HG03354 (cell line): ENCODE measurements around the gene RNF41.

ENCODE experiments used
- ATAC-seq: cut with Tn5 transposase; IDR thresholded peaks from one replicate; pipeline ENCODE4 v1.9.1; 2021; ENCODE audit warnings: mild to moderate bottlenecking; ENCODE audit not compliant: unreplicated experiment, poor library complexity, severe bottlenecking

RNF41 gene

DNA sequence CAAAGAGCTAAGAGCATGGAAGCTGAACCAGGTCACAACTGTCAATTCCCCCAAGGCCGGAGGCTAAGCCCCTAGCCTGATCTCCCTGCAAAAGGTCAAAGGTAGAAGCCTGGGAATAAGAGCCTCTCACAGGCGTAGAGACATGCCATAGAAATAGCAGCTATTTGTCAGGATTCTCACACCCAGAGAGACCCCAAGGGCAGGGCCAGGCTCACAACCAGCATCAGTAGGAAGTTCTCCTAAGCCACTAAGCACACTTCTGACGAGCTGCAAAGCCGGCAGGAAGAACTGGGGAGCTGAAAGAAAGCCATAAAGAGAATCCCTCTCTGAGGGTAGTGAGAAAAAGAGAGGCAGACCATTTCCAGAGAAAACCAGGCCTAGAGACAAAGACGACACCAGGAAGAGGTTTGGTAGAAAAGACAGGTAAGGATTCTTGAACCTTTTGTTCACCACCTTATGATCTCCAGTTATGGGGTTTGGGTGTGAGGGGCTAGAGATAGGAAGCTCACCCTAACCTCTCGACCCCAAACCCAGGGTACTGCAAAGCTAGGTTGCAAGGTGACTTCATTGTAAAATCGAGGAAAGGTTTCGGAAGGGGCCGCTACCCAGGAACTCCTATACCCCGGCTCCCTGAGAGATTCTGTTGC lies 33.5 kb downstream of the RNF41 start:
- ATAC-seq, result no peak

DNA sequence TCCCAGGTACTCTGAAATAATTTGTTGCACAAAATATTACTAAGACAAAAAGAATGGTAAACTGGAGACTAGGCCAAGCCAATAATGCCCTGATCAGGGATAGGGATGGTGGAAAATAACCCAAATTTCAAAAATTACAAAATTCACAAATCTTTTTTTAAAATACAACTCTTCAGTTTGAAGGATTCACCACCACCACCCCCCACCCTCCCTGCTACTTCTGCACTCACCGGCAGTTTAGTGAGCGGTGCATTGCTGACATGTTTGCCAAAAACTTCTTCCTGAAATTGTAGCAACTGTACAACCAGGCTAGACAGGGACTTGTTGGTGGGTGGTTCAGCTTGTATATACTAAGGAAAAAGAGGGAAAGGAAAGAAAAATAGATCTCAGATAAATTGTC lies 34.8 kb downstream of the RNF41 start:
- ATAC-seq, result no peak

DNA sequence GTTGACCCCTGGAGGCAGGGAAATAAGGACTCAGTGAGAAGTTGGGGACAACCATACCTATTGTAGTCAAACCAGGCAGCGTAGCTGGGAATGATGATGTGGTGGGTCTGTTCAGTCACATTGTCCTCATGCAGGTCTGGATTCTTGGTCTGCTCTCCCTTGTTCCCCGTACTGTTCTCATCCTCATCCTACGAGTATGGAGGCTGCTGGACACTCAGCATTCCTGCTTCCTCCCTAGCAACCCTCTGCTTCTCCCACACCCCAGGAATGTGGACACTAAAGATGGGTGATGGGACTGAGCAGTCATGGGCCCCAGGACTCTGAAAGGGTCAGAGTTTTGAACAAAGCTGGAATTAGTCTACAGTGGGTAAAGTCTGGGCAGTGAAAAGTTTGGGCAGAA lies 43.4 kb downstream of the RNF41 start:
- ATAC-seq, result no peak

DNA sequence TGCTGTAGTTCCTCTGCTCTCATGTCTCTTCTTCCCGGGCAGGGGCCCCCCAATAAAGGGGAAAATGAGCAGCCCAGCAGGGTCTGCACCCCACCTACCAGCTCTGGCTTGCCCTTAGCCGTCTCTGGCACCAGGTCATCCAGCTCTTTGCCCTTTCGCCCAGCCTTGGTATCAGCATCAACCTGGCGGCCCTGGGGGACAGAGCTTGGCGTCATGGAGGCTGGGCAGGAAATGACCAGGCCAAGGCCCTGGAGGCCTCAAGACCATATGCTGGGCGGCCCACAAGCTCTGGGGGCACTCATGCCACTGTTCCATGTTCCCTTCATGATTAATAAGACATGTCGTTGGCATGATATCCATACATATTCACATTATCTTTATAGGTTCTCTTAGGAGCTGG lies 48.9 kb downstream of the RNF41 start:
- no peak for ATAC-seq

DNA sequence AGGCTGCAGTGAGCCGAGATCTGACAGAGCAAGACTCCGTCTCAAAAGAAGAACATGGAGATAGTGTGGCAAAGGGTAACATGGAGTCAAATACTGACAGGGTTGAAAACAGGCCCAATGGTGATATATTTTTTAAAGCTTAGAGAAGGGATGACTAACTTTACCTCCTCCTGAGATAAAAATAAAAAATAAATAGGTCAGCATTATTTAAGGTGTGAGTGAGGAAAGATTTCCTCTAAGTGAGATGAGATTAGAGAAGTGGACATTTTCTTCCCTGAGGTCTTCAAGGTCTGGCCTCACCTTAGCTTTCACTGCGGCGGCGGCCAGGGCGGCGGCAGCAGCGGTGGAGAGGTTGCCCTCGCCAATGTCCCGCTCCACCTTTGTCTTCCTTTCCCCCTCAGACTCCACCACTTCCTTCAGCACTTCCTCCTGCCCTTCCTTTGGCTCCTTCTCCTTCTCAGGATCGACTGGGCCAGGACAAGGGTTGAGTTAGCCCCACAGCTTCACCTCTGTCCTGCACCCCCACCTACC lies 52.4 kb downstream of the RNF41 start:
- ATAC-seq, result no peak

DNA sequence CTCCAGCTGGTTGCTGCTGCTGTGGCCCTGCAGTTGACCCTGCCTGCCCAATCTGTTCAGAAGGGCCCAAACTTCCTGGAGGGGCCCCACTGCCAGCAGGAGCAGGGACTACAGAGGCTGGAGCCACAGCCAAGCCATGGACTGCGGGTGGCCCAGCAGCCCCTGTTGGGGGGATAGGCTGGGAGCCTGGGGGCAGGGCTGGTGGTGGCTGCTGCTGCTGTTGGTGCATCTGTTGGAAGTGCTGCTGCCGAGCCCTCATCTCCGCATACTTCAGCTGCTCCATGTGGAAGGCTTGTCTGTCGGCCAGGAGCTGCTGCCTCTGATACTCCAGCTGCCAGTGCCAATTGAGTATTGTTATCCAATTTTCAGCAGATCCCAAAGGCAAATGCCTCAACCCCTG lies 56.4 kb downstream of the RNF41 start:
- ATAC-seq, result no peak

DNA sequence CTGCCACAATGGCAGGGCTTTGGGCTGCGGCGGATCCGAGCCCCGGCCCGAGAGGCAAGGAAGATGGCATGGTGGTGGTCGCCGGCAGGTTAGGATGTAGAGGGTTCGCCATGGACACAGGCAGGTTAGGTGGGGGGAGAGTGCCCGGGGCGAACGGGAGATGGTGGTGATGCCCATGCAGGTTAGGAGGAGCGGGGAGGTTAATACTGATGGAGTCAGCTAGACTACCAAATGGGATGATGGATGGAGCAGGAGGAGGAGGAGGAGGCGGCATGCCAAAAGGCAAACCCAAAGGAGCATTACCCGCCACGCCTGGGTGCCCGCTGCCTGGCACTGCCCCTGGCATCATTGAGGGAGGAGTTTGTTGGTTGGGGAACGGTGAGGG lies 57.4 kb downstream of the RNF41 start:
- no peak for ATAC-seq

DNA sequence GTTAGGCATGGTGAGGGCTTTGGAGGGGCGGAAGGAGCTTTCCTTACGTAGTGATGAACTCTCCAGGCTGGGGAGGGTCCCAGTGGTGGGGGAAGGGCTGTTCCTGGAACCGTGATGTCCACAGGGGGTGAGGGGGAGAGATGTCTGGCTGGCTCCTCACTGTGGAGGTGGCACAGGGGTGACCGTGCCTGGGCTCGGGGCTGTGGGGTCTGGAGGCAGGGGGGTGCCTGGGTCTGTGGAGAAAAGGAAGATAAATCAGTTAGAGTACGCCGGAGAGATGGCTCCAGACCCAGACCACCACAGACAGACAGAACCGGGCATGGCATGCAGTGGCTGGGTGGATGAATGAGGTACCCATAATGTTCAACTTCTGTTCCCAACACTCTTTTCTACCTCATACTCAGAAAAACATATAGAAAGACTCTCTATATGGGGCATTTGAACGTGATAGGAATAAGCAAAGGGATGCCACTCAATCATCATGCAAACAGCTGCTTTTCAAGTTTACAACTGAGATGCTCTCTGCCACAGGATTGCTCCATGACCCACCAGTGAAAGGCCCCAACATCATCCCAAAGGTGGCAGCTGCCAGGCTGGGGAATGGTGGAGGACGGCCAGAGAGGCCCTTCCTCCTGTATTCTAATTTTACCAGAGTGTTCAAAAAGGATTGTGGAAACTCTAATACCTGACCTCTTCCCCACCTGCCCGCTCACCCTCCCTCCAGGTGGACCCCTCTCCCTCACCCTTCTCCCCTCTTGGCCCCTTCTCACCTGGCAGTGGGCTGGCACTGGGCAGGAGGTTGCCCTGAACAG lies 58.0 kb downstream of the RNF41 start:
- ATAC-seq, result no peak

DNA sequence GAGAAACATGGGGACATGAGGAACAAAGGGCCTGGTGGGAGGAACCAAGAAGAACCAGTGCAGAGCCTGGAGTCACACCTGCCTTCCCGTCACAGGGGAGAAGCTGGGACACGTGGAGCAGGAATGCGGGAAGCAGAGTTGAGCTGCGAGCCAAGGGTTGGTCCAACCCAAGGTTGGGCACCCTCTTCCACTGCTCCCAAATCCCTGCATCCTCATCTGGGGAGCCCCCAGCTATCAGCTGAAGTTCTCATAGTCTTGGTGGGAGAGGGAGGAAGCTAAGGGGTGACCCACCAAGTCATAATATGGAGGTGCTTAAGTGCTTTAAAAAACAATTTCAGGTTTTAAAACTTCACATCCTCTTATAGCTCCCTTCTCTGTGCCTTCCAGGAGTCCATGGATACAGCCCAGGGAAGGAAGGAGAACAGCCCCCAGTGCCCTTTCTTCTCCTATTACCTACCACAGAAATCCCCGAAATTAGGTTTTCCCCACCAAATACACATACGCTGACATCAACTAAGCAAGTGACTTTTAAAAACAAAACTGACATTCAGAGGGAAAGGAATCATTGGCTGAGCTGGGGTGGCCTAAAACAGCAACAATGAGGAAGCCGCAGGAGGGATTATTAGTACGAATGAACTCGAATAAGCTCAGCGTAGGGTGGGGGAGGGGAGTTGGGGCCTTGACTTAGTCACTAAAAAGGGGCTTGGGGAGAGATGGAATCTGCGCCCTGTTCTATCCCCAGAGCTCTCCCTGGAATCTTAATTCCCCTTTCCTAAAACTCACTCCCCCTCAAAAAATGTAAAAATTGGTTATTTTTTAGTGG lies 59.0 kb downstream of the RNF41 start:
- no peak for ATAC-seq

DNA sequence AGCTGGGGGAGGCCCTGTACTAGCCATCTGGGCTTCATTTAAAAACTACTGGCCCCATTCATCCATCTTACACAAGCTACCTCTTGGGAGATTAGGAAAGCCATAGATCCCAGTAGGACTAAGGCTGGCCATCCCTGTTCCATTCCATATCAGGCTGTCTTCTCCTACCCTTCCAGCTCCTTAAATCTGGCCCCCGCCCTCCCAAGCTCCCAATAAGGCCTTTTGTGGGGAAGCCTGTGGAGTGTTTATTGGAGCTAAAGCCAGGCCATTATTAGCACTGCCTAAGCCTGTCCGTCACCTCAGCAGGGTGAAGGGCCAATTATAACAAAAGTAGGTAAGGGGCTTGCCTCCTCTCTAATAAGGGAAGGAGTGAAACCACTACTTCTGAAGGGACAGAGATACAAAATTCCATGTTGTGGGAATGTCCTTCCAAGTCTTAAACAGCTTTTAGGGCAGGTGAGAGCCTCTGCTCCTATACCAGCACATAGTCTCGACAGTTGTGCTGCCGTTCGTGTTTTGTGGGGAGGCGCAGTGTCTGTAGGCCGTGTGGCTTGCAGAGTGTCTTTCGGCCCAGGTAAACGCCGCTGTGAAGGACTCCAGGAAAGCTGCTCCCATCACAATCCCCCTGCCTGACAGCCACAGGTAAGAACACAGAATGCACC lies 59.9 kb downstream of the RNF41 start:
- ATAC-seq, result no peak

DNA sequence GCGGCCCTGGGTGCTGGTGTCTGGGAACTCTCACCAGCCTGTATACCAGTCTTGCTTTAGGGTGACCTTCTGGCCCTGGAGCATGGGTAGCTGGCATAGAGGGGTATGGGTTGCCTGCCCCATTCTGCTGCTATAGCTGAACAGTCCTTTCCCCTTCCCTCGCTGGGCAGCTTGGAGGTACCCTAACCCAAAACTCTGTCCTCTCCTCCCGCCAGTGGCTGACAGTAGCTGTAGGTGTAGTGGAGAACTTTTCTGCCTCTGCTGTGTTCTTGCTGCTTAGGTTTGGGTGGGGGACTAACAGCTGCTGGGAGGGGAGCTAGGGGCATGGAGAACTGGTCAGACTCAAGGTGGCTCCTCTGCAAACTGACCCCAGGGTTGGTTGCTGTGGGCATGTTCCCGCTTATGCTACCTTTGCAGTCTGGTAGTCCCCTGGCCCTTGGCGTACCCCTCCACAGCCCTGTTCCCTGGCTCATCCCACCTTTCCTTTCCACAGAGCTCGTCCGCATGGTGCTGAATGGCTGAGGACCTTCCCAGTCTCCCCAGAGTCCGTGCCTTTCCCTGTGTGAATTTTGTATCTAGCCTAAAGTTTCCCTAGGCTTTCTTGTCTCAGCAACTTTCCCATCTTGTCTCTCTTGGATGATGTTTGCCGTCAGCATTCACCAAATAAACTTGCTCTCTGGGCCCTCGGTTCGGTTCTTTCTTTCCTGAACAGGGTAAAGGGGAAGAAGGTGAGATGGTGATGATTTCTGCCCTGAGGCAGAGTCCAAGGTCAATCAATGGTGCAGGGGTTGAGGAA lies 60.6 kb downstream of the RNF41 start:
- ATAC-seq, result no peak

DNA sequence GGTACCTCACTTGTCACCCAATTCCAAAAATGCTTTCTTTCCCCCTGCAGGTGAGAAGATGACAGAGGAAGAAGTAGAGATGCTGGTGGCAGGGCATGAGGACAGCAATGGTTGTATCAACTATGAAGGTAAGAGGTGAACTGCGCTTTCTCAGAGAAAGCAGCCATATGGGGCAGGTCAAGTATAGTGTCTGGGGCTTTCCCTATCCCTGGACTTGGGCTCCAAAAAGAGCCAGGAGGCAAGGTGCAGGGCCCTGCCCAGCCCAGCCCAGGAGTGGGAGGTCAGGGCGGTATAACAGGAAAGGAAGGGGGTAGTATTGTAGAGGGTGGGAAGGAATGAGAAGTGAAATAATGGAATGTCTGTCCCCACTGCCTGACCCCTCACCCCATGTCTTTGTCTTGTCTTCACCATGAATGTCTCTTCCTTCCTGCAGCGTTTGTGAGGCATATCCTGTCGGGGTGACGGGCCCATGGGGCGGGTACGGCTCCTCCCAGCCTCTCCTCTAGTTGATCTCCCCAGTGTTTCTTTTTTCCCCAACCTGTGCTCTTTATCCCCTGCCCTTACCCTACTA lies 61.4 kb downstream of the RNF41 start:
- no peak for ATAC-seq

DNA sequence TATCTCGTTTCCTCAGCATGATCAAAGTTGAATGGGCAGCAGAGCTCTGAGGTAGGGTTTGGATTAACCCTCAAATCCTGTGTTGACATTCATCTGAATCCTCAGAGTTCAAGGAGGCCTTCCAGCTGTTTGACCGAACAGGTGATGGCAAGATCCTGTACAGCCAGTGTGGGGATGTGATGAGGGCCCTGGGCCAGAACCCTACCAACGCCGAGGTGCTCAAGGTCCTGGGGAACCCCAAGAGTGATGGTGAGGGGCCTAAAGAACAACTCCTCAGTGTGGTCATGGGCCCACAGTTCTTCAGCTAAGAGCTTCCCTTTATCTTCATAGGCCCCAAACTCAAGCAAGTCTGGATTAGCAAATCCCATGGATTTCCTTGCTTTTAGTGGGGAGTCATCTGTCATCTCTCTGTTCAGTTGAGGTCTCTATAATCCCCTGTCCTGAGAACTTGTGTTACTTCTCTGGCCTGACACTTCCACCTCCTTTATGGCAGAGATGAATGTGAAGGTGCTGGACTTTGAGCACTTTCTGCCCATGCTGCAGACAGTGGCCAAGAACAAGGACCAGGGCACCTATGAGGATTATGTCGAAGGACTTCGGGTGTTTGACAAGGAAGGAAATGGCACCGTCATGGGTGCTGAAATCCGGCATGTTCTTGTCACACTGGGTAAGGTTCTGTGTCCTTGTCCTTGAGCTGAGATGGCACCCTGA lies 62.1 kb downstream of the RNF41 start:
- no peak for ATAC-seq

DNA sequence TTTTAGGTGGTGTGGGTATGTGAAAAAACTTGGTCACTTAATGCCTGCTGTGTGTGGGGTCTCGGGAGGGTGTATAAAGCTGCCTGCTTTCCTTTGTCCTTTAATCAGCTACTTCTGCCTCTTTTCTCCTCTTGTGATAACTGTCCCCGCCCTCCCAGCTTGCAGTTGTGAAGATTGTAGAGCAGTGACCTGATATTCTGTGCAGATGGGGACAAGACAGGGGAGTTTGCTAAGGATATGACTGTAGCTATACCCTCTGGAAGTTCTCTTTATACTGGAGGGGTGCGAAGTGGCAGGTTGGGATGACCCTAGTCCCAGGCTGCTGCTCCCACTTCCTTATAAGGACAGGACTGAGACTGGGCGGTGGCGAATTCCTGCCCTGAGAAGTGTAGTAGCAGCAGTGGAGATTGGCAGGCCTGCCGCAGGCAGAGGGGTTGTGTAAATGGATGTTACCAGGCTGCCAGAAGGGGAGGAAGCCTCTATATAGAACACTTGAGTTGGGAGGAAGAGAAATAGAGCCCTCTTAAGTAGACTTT lies 62.7 kb downstream of the RNF41 start:
- no peak for ATAC-seq

DNA sequence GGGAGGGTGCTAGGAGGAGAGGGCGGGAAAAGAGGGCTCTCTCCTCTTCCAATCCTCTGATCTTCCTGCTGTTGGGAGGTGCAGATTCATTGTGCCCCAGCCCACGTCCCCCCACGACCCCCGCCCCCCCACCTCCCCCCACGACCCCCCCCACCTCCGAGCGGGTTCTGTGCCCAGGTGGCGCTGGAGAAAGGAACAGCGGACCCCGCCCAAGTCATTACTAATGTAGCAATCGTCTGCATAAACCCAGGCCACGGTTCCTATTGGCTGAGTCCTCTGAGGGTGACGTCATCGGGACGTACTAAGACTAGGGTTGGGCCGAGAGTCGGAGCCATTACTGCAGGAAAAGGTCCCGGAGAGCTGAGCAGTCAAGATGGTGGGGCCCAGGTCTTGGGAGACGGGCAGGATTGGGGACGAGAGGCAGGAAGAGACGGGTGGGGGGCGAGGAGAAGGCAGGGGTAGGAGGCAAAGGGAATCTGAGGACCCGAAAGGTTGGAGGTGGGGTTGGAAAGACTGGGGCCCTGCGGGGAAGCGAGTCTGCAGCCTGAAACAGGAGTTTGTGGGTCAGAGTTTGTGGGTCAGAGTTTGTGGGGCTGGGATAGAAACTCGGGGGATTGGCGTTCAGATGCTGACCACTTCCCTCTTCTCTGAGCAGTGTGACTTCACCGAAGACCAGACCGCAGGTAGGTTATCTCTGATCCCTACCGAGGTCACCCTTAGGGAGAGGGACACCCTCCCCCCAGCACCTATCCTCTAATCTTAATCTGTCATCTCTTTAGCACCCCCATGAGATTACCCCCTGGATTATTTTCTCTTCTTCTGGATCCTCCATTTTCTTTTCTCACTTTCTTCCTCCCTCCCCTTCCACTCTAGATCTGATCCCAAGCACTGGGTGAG lies 63.4 kb downstream of the RNF41 start, which contains the start of gene MYL6:
TSS of gene MYL6 (plus strand) at position 331 of the 897 bp plus-strand sequence. CDS start at position 374, 43 bp downstream.
- peak; percentile 89 for ATAC-seq

DNA sequence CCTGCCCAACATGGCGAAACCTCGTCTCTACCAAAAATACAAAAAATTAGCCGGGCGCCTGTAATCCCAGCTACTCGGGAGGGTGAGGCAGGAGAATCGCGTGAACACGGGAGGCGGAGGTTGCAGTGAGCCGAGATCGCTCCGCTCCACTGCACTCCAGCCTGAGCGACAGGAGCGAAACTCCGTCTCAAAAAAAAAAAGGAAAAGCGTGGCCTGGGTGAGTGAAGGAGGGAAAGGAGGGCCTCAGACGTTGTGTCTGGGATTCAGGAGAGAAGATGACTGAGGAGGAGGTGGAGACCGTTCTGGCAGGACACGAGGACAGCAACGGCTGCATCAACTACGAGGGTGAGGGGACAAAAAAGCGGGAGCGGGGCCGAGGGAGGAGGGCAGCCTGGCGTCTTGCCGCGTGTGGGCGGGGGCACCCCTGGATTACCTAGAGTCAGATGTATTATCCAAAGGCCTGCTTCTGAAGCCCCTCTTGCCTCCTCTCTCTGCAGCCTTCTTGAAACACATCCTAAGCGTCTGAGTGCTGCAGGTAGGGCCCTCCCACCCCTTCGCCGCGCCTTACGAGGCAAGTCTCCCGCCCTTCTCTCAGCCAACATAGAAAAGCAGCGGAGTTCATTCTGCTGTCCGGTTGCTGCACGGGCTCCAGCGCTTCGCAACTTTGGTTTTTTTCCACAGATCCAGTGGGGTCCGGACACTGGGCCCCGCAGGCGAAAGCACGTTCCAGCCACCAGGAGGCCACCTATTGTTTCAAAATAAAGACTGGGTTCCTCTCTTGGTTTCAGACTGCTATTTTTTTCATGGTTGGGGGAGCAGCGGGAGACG lies 64.3 kb downstream of the RNF41 start:
- peak; percentile 48 for ATAC-seq
